AG09319 (cell line): Measurements from ENCODE around the gene SLC6A11.

Experiments
- DNase-seq: peaks from one replicate; pipeline ENCODE4 v3.0.0-alpha.2; 2010; ENCODE audit warnings: low read depth; ENCODE audit errors: extremely low read depth
- CTCF ChIP-seq: IDR thresholded peaks from 2 replicates; pipeline ENCODE4 v1.5.1; 2011; ENCODE audit warnings: low read depth, mild to moderate bottlenecking, inconsistent platforms, low read length, moderate library complexity

SLC6A11 gene

DNA sequence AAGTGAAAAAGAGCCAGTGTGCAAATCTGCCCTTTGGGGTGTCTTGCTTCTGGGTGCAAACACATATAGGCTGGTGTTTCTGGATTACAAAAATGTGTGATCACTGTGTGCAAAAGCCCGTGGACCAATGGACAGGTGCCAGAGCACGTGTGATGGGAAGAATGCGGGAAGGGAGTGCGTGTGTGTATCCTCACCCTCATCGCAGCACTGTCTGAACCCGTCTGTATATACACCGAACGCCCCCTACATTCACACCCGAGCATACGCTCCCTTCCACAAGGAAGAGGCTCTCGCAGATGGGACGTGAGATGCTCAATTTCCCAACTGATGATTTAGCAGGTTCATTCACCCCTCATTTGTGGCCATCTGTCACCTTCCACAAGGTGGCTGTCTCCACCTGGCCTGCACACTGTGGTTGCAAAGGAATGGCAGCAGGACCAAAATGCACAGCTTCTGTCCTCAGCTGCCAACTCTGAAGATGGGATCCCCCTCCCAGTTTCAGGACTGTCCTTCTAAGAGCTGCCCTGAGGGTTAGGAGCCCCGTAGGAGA is 157.1 kb downstream of the SLC6A11 start:
- DNase-seq = no peak
- no peak for TF ChIP-seq CTCF

GRCh38 chr3:10974131-10974530 is 158.1 kb downstream of the SLC6A11 start:
- no peak for DNase-seq
- no peak for TF ChIP-seq CTCF

- no peak for DNase-seq
- TF ChIP-seq CTCF = no peak
Measured at GRCh38 chr3:10974746-10975375, 158.8 kb downstream of the SLC6A11 start.

GRCh38 chr3:10975695-10976234 is 159.7 kb downstream of the SLC6A11 start:
- TF ChIP-seq CTCF = no peak

DNA sequence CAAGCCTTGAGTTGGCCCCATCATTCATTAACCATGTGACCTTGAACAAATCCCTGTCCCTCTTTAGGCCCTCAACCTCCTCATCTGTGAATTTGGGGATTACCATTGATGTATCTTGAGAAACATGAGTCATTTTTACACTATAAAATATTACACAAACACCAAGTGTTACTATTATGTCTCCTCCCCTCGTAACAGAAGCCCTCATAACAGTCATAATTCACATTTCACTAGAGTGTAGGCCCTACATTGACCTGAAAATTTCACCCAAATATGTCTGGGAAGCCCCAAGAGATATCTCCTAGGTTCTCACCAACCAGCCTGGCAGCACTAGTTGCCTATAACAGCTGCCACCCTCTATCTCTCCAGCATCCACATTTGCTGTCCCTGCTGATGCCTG is 160.7 kb downstream of the SLC6A11 start:
- DNase-seq = no peak
- no peak for TF ChIP-seq CTCF

More at GRCh38 chr3:10975695-10976234, 159.7 kb downstream of the SLC6A11 start:
- no peak for DNase-seq

GRCh38 chr3:10977892-10978510 is 162.0 kb downstream of the SLC6A11 start:
- TF ChIP-seq CTCF = no peak
- no peak for DNase-seq

GRCh38 chr3:10978956-10979355 is 162.9 kb downstream of the SLC6A11 start:
- DNase-seq = no peak
- no peak for TF ChIP-seq CTCF
